Stimulated activated memory B cell treated with anti-CD40 and anti-IgM and Interleukin-4, amounts not matched to agents 10 μg/mL and 1 μg/mL and 100 μg/mL, for 72 hours (primary cell): ENCODE results near the gene PCYT2.

Source experiments
- ATAC-seq: fragments of 150-1000 bp; cut with Tn5 transposase; 2 replicates; pipeline ENCODE4 v1.10.0; 2021
- H3K27ac Mint-ChIP-seq: one replicate; pipeline ENCODE4 v1.8.0; 2022; ENCODE audit warnings: mild to moderate bottlenecking, mixed read lengths
- H3K27me3 Mint-ChIP-seq: one replicate; pipeline ENCODE4 v1.8.0; 2022; ENCODE audit warnings: mixed read lengths
- H3K36me3 Mint-ChIP-seq: one replicate; pipeline ENCODE4 v1.8.0; 2022; ENCODE audit warnings: mixed read lengths
- H3K4me1 Mint-ChIP-seq: one replicate; pipeline ENCODE4 v1.8.0; 2022; ENCODE audit warnings: mixed read lengths
- H3K4me3 Mint-ChIP-seq: one replicate; pipeline ENCODE4 v1.8.0; 2022; ENCODE audit warnings: mild to moderate bottlenecking, moderate library complexity, mixed read lengths
- H3K9me3 Mint-ChIP-seq: one replicate; pipeline ENCODE4 v1.8.0; 2022; ENCODE audit warnings: mixed read lengths

Gene PCYT2

DNA sequence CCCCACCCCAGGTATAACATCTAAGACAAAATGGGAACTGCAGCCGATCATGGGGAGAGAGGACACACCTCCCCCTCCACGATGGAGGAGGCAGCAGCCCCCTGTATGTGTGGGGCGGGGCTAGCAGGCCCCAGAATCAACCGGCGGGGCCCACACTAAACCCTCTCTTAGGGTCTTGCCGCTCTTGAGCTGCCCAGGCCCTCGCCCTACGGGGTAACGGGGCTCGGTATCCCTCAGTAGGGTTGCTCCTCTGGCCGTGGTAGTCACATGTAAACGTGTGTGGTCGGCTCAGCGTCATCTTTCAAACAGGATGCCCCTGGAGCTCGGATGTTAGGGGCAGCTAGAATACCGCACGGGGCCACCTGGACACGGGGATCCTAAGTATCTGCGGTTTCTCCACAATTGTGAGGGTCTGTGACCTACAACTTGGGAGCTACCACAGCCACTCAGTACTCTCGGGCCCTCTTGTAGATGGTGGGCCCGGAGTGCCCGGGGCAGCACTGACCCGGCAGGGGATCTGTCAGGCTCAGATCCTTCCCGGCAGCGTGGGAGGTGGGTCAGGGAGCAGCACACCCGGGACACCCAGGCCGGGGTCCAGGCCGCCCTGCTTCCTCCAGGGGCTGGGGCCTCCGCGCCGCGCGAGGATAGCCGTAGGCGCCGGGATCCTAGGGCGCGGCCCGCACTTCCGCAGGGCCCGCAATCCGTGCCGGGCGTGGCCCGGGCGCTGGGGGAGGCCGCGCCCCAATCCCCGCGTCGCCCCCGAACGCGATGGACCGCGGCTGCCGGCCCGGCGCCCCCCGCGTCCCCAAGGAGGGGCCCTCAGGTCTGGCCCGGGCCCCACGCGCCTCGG lies 40.8 kb downstream of the PCYT2 start:
- Mint-ChIP-seq H3K27me3 (no peaks in the 10 kb centered on the region), H3K4me3 (peak overlapping the region; percentile 86), H3K9me3 (no peaks in the 10 kb centered on the region), H3K4me1 (peaks cover 68% of the 10 kb centered on the region), H3K36me3 (peaks cover 25% of the 10 kb centered on the region), H3K27ac (peak overlapping the region; percentile 92)
- ATAC-seq = peak; percentile 40

DNA sequence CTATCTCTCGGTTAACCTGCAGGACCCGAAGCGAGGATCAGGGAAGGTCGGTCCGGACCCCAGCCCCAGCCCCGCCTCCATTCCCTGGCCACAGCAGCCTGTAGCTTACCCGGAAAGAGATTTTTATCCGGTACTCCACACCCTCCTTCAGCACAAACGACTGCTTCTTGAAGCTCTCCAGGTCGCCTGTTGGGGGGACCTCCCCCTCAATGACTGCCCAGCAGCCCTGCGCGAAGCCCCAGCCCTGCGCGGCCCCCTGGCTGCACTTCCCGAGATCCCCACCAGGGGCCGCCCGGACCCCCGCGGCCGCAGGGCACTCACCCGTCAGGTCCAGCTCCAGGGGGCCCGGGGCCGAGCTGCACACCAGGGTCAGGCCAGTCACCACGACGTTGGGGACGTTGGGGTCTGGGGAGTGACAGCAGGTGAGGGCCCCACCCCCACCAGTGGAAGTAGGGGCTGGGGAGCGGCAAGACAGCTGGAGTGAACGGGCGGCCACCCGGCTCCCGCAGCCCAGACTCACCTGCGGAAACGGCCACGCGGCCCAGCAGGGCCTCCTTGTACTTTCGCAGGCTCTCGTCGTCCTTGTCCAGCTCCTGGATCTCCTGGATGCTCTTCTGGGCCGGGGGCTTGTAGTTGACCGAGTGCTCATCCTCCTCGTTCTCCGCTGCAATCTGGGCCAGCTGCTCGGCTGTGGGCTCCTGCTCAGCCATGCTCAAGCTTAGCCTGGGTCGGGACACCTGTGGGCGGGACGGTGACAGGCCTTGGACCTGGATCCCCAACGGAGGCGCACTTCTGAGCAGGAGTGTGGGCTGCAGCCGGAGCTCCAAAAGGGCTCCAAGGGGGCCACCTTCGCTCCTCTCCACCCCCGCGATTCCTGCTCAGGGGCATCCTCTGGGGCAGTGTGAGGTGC lies 41.7 kb downstream of the PCYT2 start:
- H3K4me1 Mint-ChIP-seq = peaks cover 69% of the 10 kb centered on the region
- H3K36me3 Mint-ChIP-seq = peaks cover 25% of the 10 kb centered on the region
- no peaks in the 10 kb centered on the region for H3K9me3 Mint-ChIP-seq
- peak overlapping the region; percentile 92 for H3K27ac Mint-ChIP-seq
- H3K27me3 Mint-ChIP-seq = no peaks in the 10 kb centered on the region
- ATAC-seq = peak; percentile 17
- peak overlapping the region; percentile 86 for H3K4me3 Mint-ChIP-seq

DNA sequence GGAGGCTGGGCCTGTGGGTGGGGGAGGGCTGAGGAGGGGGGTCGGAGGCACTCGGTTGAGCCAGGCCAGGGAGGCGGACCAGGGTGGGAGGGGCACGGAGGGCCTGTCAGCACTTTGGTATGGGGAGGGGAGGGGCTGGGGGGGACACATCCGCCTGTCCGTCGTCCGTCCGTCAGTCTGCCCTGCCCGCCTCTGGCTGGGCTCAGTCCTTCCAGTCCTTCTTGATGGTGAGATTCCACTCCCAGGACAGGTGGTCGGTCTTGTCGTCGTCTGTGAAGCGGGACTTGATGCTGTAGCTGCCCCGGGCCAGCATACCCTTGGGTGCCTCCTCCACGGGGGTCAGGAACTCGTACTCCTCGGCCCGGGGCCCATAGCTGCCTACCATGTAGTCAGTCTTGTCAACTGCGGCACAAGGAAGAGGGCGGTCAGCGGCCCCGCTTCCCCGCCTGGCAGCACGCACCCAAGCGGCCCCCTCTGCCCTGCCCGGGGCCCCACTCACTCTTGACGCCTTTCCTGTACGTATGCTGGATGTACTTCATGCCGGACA lies 42.5 kb downstream of the PCYT2 start:
- ATAC-seq = no peak
- Mint-ChIP-seq H3K4me3 (peak overlapping the region; percentile 86), H3K27ac (peak overlapping the region; percentile 92), H3K4me1 (peaks cover 67% of the 10 kb centered on the region), H3K36me3 (peaks cover 25% of the 10 kb centered on the region), H3K27me3 (no peaks in the 10 kb centered on the region), H3K9me3 (no peaks in the 10 kb centered on the region)

DNA sequence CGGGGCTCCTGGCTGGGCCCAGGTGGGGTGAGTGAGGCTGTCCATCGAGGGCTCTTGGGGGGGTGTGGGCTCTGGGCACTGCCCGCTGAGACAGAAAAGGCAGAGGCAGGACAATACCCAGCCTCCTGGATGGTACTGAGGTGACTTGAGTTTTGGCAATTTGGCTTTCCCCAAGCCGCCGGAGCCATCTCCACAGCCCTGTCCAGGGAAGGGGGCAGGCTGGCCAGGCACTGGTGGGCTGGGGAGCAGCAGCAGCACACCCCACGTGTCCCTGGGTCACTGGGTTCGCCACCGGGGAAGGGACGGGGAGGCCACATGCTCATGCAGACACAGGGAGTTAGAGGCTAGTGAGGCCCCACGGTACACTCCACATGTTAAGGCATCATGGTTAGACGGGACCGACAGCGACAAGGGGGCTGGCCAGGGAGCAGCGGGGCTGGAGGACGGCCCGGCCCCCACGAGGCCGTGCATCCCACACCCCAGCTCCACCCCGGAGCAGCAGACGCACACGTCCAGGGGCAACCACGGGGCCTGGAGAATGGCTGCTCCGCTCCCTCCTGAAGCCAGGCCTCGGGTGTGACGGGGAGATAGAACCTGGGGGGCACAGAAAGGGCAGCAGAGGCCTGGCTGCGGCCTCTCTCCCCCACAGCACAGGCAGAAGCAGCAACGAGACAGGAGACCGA lies 43.1 kb downstream of the PCYT2 start:
- ATAC-seq = no peak
- Mint-ChIP-seq H3K4me1 (peaks cover 67% of the 10 kb centered on the region), H3K27ac (peak overlapping the region; percentile 92), H3K9me3 (no peaks in the 10 kb centered on the region), H3K36me3 (peaks cover 25% of the 10 kb centered on the region), H3K4me3 (peak overlapping the region; percentile 38), H3K27me3 (no peaks in the 10 kb centered on the region)

DNA sequence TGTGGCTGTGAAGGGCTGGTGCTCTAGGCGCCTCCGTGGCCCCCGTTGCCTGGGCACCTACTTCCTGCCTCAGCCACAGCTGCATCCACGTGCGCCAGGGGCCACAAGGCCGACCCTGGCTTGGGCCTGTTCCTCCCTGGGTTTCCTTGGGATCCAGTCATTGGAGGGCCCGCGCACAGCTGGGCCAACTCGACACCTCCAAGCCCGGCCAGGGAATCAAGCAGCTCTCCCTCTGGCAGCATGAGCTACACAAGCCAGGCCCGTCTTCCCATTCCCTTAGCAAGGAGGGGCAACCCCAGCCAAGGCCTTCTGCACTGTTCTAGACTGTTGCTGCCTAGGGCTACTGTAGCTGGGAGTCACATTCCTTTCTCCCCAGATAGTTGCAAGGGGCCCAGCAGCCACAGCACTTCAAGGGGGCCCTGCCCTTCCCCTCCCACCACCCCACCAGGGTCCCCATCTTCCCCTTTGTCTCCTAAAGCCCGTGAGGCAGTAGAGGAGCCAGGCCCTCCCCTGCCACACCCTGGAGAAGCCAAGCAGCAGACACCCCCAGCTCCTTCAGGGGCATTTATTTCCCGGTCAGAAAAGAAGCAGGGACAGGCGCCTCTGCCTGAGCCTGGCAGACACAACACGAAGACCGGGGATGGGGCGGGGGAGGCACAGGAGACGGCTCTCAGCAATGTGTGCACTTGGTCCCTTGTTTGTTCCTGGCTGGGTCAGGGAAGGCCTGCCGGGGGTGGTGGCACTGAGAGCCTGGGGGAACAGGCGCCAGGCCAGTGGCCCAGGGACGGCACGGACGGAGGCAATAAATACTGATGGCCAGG lies 43.8 kb downstream of the PCYT2 start:
- no peak for ATAC-seq
- no peaks in the 10 kb centered on the region for H3K27me3 Mint-ChIP-seq
- H3K4me3 Mint-ChIP-seq = peak overlapping the region; percentile 25
- no peaks in the 10 kb centered on the region for H3K9me3 Mint-ChIP-seq
- H3K4me1 Mint-ChIP-seq = peaks cover 66% of the 10 kb centered on the region
- peak overlapping the region; percentile 92 for H3K27ac Mint-ChIP-seq
- peaks cover 31% of the 10 kb centered on the region for H3K36me3 Mint-ChIP-seq

DNA sequence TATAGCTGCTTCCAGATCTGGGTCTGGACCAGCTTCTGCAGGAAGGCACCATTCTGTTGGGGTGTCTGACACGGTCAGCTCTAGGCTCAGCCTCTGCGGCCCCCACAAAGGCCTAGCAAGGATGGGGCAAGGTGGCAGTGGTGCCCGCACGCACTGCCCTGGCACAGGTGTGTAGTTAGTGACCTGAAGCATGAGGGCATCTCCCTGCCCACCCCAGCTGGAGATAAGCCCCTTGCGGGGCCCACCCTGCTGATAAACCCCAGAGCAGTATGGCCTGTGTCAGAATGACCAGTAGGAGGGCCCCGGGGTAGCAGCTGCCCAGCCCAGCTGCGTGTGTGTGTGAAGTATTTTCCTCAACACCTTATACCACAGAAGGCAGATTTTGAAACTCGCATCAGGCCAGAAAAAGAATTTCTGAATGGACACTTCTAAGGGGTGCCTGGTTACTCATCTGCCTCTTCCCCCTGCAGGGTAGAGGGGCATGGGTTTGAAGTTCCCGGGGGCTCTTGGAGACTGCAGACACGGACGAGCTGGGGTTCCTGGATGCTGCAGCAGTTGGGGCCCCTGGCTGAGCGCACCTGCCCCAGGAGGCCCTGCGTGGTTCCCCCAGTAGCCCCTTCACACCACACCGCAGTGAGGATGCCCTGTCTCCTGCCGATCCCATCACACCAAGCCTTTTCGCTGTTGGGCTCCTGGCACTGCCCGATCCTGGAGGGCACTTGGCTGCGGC lies 44.6 kb downstream of the PCYT2 start:
- H3K27ac Mint-ChIP-seq = peak overlapping the region; percentile 92
- H3K9me3 Mint-ChIP-seq = no peaks in the 10 kb centered on the region
- ATAC-seq = no peak
- peaks cover 31% of the 10 kb centered on the region for H3K36me3 Mint-ChIP-seq
- peak overlapping the region; percentile 25 for H3K4me3 Mint-ChIP-seq
- peaks cover 62% of the 10 kb centered on the region for H3K4me1 Mint-ChIP-seq
- no peaks in the 10 kb centered on the region for H3K27me3 Mint-ChIP-seq

DNA sequence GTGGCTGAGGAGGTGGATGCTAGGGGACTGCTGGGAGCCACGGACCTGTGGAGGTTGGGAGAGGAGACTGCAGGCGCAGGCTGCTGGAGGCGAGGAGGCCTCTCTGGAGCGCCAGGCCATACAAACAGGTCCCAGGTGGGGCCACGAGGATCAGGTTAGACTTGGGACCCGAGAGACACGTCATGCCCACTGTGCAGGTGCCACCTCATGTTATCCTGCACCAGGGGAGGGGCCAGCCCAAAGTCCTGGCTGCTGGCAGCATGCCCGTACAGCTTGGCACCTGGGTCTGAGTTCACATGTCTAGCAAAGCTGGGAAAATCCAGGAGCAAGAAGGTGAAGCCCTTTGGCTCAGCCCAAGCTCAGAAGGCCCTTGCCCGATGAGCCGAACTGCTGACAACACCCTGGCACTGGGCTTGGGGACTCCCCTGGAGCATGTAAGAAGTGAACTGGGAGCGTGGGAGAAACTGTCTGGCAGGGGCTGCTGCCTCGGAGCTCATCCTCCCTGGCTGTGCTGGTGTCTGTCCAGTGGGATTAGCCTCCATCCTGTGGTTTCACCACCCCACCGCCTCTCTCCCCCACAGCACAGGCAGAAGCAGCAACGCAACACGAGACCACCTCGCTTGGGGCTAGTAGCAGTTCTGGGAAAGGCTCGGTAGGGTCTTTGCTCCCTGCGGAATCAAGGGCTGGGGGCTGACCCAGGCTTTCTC lies 45.3 kb downstream of the PCYT2 start:
- H3K27me3 Mint-ChIP-seq = no peaks in the 10 kb centered on the region
- H3K4me3 Mint-ChIP-seq = no peak overlapping the region
- ATAC-seq = no peak
- H3K27ac Mint-ChIP-seq = no peak overlapping the region
- no peaks in the 10 kb centered on the region for H3K9me3 Mint-ChIP-seq
- H3K4me1 Mint-ChIP-seq = peaks cover 64% of the 10 kb centered on the region
- peaks cover 31% of the 10 kb centered on the region for H3K36me3 Mint-ChIP-seq

DNA sequence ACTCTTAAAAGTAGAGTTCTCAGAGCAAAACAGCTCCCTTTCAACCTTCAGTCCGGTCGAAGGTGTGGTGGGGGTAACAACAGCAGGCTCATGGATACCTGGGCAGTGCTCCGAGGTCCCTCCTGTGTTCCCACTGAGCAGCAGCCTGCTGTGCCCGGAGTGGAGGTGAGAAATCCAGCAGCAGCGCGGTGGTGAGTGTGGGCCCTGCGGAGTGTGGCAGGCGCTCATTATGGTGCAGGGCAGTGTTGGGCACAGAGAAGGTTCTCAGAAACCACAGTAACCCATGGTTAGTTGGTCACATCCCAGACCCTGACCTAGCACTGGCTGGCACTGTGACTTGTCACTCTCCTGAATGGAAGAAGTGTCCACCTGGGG lies 45.9 kb downstream of the PCYT2 start:
- no peak overlapping the region for H3K27ac Mint-ChIP-seq
- no peak overlapping the region for H3K4me3 Mint-ChIP-seq
- peaks cover 31% of the 10 kb centered on the region for H3K36me3 Mint-ChIP-seq
- no peaks in the 10 kb centered on the region for H3K27me3 Mint-ChIP-seq
- H3K9me3 Mint-ChIP-seq = no peaks in the 10 kb centered on the region
- peaks cover 64% of the 10 kb centered on the region for H3K4me1 Mint-ChIP-seq
- ATAC-seq = no peak

DNA sequence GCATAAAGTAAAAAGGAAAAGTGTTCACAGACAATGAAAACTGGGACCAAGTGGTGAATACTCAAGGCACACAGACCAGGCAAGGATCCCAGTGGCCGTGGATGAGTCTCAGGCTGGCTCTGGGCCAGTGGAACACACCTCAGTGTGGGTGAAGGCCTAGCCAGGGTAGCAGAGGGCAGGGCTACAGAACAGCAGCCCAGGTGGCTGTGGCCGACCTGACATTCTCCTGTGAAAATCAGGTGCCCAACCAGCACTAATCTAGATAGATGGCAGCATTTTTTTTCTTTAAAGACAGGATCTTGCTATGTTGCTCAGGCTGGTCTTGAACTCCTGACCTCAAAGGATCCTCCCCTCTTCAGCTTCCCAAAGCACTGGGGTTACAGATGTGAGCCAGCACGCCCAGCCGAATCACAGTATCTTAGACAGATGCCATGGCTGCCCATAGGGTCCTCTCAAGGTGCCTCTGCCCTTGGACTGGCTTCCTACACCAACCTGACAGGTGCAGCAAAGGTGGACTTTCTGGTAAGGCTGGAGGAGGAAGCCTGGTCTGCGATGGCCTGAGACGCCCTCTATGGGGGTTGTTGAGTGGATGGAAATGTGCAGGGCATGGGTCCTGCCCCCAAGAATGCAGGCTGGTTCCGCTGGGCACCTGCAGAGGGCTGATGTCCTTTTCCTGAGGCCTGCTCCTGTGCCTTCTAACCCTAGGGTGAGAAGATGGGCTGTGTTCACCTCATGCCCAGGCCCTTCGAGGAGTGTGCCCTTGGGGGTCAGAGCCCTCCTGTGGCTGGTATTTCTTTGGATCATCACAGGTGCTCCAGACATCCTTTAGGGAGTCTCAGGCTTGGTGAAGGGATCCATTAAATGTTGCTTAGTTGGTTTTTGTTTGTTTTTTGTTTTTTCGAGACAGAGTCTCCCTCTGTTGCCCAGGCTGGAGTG lies 47.1 kb downstream of the PCYT2 start:
- ATAC-seq = no peak
- no peaks in the 10 kb centered on the region for H3K9me3 Mint-ChIP-seq
- H3K36me3 Mint-ChIP-seq = peaks cover 25% of the 10 kb centered on the region
- H3K27ac Mint-ChIP-seq = no peak overlapping the region
- peaks cover 58% of the 10 kb centered on the region for H3K4me1 Mint-ChIP-seq
- H3K27me3 Mint-ChIP-seq = no peaks in the 10 kb centered on the region
- H3K4me3 Mint-ChIP-seq = no peak overlapping the region

DNA sequence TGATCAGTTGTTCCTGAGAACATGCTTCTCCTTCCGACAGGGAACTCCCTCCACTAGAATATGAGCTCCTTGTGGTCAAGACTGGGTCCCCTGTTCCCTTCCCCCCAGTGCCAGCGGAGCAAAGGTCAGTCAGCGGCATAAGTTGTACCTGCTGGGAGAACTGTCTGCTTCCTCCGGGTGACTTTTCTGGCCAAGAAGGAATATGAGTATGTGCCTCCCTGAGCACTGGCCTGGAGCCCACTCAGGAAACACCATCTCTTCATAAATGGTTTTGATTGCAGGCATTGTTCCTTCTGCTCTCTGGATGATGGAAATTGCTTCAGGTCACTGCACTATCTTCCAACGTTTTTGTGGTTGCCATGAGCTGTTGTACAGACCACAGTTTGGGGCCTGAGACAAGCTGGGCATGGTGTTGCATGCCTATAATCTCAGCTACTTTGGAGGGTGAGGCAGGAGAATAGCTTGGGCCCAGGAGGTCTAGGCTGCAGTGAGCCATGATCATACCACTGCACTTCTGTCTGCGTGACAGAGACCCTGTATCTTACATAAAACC lies 48.0 kb downstream of the PCYT2 start:
- Mint-ChIP-seq H3K36me3 (peaks cover 16% of the 10 kb centered on the region), H3K4me1 (peaks cover 59% of the 10 kb centered on the region), H3K27me3 (no peaks in the 10 kb centered on the region), H3K4me3 (peak overlapping the region; percentile 69), H3K9me3 (no peaks in the 10 kb centered on the region), H3K27ac (peak overlapping the region; percentile 20)
- no peak for ATAC-seq

DNA sequence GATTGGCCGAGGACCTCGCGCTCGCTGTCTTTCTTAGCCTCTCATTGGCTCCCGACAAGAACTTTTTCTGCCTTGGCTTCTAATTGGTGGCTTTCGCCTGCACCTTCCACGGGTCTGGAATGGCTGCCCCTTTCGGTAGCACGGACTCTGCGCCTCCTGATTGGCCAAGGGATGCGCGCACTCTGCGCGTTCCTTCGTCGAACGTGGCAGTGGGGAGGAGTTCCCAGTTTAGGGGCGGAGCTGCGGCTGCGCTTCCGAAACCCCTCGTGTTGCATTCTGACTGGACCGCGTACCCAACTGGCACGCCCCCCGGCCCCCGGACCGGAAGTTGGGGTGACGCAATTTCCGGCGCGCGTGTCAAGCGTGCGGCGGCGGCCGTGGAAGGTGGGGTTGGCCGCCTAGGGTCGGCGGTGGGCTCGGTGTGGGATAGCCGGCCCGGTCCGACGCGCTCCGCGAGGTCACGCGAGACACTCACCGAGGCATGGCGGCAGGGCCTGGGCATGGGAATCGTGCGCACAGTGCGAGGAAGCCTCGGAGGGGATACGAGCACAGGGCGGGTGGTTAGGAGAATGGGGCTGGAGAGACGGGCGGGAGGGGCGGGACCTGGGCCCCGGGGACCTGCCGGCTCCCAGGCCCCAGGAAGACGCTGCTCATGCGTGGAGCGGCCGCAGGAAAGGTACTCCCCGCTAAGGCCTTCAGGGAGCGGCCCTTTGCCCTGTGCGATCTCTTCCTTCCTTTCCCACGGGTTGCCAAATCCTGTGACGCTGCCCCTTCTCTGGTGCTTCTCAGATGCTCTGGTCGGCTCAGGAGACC lies 50.2 kb downstream of the PCYT2 start:
- Mint-ChIP-seq H3K9me3 (no peaks in the 10 kb centered on the region), H3K36me3 (peaks cover 18% of the 10 kb centered on the region), H3K27ac (peak overlapping the region; percentile 93), H3K4me1 (peaks cover 52% of the 10 kb centered on the region), H3K27me3 (no peaks in the 10 kb centered on the region), H3K4me3 (peak overlapping the region; percentile 89)
- ATAC-seq = peak; percentile 95
